ENCODE data around the gene NCOA5.

NCOA5 gene

DNA sequence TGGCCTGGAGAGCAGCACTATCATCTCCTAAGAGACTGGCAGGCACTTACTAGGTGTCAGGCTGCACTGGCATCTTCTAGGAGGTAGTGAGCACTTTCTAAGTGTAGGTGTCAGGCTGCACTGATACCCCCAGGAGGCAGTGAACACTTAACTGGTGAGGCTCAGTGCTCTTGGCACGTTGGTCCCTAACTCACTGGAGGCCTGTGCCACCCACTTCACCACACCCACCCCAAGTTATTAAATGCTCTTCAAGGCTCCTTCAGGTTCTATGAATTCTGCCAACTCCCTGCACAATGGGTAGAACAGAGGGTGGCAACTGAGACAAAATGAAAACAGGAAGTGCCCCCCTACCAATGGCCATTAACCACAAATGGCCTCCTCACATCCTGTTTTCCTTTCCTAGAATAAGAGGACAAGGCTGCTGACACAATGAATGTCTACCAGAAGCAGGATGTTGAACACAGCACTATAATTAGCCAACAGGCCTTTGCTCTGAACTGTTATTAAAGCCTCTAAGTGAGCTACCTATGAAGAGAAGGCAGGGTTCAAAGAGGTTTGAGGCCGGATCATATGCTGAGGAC is 29.4 kb downstream of the NCOA5 start:
- DNase-seq (ENCODE audit: low read depth), result no peak

DNA sequence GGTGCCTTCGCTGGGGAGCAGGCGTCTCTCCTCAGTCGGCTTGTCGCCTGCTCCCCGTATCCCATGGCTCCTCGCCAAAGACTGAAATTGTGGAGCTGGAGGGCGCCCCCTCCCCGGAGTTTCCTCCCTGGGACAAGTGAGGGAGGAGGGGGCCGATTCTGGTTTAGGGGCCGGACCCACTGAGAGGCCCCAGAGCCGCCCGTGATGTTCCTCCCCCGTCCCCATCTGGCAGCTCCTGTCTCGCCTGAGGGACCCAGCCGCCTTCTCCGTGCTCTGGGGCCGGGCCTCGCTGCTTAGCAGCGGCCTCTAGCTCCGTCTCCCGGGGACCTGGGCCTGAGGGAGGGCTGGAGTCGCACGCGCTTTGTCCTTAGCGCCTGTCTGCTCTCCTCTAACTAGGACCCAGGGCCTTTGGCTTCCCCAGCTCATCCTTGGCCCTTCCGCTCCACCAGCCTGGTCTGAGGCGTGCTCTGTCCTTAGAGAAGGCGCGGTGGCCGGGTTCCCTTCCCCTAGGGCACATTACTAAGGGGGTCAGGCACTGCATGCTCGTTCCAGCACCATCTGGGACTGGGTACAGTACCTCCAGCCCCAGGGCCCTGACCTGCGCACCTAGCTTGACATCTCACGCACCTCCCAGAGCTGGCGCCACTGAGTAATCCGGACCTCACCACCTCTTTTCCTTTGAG is 31.0 kb downstream of the NCOA5 start:
- no peak for DNase-seq (ENCODE audit: low read depth)

DNA sequence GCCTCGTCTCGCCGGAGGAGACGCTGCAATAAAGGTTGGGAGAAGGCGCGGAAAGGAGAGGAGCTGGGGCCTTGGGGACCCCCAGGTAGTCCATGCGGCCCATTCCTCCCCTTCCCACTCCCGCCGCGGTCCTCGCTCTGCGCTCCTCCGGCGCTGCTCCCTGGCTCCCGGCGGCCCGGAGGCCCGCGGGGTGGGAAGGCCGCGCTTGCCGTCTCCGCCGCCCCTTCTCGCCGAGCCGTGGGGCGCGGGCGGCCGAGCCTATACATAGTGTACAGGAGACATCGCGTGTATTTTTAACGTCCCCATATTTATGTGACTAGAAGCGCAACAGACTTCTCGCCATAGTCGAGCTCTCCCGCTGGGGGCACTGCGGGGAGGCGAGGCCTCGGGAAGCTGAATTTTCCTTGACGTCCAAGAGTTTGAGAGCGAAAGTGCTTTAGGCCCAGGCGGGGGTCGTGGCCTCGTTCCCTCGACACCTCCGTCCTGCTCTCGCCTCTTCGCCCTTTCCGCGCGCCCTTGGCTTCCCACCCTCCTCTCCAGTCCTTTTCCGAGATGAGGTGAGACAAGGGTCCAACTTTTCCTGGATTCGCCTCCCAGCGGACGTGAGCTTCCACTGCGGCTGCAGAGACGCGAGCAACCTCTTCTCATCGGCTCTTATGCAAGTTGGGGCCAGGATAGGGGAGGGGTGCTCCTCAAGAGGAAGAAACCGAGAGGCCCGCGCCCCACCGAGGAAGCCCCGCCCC is 31.7 kb downstream of the NCOA5 start:
- peak; percentile 50 for DNase-seq (ENCODE audit: low read depth)

- peak; percentile 66 for DNase-seq (ENCODE audit: low read depth)
Observed at GRCh38 chr20:46056970-46057855, 32.5 kb downstream of the NCOA5 start.

DNA sequence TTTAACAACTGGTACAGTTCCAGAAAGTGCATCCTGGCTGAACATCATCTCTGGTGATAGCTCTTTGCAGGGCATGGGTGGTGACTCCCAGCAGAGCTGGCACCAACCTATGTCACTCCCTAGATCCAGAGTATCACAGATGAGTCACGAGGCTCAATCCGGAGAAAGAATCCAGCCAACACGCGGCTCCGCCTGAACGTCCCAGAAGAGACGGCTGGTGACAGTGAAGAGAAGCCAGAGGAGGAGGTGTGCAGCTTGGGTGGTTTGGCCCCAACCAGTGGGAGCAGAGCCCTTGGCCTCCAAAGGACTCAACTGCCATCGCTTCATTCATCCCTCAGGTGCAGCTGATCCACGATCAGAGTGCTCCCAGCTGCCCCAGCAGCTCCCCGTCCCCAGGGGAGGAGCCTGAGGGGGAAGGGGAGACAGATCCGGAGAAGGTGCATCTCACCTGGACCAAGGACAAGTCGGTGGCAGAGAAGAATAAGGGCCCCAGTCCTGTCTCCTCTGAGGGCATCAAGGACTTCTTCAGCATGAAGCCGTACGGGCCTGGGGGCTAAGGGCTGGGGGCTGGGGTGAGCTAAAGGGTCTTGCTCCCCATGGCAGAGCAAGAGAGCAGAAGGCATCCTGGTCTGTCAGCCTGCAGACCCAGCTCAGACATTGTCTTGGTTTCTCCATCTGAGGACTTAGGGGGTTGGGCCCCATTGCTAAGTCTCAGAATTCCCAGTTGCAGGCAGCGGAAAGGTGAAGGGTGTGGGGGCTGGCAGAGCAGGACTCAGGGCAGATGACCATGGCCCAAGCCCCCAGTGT is 33.5 kb downstream of the NCOA5 start:
- no peak for DNase-seq (ENCODE audit: low read depth)

GRCh38 chr20:46055269-46055668 is 34.5 kb downstream of the NCOA5 start:
- DNase-seq (ENCODE audit: low read depth), result no peak

GRCh38 chr20:46054606-46055005 is 35.2 kb downstream of the NCOA5 start:
- no peak for DNase-seq (ENCODE audit: low read depth)

GRCh38 chr20:46053416-46053815 is 36.3 kb downstream of the NCOA5 start:
- no peak for DNase-seq (ENCODE audit: low read depth)

DNA sequence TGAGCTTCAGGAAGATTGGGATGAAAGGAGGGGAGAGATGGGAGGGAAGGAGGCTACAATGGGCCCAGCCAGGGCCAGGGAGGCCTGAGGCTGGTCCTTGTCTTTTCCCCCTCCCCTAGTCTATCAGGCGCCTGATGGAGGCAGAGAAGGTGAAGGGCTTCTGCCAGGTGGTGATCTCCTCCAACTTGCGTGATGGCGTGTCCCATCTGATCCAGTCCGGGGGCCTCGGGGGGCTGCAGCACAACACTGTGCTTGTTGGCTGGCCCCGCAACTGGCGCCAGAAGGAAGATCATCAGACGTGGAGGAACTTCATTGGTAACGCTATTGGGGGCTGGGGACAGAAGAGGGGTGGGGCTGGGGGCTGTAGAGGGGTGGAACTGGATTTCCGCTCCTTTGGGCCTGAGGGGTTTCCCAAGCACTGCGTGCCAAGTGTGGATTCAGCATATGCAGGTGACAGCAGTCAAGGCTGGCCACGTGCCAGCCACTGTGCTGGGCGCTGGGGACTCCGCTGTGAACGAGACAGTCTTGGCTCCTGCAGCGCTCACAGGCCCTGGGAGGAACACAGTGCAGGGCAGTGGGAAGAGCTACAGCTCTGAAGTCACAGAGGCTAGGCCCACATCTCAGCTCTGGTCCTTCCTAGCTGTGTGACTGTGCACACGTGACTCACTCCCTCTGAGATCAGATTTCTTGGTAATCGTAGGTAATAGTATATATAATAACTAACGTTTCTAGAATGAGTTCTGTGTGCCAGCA is 38.0 kb downstream of the NCOA5 start:
- no peak for DNase-seq (ENCODE audit: low read depth)

DNA sequence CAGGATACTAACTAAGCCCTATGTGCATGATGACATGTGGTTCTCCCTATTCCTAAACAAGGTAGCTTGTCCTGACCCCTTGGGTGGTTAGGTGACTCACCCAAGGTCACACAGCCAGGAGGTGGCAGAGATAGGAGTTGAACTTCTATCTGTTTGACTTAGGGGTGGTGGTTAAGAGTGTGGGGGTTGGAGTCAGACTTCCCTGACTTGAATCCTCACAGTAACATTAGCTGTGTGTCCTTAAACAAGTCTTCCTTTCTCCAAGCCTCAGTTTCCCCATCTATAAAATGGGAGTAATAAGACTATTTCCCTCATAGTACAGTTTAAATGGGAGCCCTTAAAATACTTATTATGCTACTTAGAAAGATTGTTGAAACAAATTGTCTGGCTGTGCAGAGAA is 38.9 kb downstream of the NCOA5 start:
- DNase-seq (ENCODE audit: low read depth), result no peak

DNA sequence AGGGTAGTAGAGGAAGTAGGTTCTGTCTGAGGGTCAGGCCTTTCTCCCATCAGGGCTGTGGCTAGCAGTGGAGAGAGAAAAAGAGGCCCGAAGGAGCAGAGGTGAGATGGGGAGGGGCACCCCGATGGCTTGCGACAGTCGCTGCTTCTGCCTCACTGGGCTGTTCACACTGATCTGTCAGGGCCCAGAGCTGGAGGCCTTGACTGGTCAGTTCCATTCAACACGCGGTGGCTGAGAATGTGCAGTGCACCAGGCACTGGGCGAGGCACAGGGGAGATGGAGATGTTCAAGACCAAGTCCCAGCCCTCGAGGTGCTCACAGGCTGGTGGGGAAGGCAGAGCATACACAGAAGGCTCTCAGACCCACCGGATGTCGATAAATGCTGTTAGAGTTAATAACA is 39.3 kb downstream of the NCOA5 start:
- DNase-seq (ENCODE audit: low read depth), result no peak

- no peak for DNase-seq (ENCODE audit: low read depth)
Observed at GRCh38 chr20:46049815-46050214, 39.9 kb downstream of the NCOA5 start.

- DNase-seq (ENCODE audit: low read depth), result no peak
Observed at GRCh38 chr20:46049190-46049589, 40.6 kb downstream of the NCOA5 start.

DNA sequence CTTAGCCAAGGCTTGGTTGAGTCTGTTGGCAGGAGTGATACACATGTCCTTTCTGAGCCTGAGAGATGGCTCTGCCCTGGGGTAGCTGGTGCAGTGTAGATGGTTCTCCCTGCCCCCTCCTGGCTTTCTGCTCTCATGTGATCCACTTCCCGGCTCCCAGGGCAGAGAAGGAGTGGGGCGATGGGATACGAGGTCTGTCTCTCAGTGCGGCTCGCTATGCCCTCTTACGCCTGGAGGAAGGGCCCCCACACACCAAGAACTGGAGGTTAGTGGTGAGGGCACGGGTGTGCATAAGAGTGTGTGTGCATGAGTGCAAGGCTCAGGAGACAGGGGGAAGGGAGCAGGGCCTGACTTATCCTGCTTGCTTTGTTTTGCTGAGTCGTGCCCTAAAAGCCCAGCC is 41.9 kb downstream of the NCOA5 start:
- no peak for DNase-seq (ENCODE audit: low read depth)

- no peak for DNase-seq (ENCODE audit: low read depth)
Observed at GRCh38 chr20:46046588-46047310, 43.0 kb downstream of the NCOA5 start.

DNA sequence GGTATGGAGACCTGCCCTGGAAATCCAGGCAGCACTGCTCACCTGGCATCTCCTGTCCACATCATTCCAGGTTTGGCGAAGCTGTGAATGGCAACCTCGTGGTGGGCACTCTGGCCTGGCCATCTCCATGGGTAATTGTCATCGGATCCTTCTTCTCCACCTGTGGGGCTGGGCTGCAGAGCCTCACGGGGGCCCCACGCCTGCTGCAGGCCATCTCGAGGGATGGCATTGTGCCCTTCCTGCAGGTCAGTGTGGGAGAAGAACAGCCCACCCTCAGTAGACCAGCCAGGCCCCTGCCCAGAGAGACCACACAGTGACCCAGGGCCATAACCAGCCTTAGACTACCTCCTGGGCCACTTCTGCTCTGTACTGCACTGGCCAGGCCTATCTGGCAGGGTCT is 44.9 kb downstream of the NCOA5 start:
- DNase-seq (ENCODE audit: low read depth), result no peak

DNA sequence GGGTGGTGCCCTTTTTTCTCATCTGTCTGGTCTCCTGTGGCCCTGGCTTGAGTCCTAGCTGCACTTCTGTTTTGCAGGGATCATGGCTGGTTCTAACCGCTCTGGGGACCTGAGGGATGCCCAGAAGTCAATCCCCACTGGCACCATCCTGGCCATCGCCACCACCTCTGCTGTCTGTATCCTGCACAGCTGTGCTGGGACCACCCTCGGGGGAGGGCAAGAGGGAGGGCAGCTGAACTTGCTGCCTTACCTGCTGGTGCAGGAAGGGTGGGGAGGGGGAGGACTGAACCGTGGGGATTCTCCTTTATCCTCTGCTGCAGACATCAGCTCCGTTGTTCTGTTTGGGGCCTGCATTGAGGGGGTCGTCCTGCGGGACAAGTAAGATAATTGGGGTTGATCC is 46.2 kb downstream of the NCOA5 start:
- no peak for DNase-seq (ENCODE audit: low read depth)

- peak; percentile 39 for DNase-seq (ENCODE audit: low read depth)
Observed at GRCh38 chr20:46040902-46041535, 48.7 kb downstream of the NCOA5 start.

DNA sequence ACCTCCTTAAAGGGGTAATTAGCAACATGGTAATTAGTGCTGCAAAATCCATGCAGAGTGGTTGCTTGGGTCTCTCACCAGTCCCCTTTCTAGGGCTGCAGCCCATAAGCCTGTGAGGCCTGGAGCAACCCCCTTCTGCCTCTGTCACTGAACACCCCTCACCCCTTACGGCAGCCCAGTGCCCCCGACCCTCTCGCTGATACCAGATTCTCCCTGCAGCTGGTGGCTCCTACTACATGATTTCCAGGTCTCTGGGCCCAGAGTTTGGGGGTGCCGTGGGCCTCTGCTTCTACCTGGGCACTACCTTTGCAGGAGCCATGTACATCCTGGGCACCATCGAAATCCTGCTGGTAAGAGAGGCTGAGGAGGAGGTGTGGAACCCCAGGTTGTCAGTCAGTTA is 52.7 kb downstream of the NCOA5 start:
- DNase-seq (ENCODE audit: low read depth), result no peak

- no peak for DNase-seq (ENCODE audit: low read depth)
Observed at GRCh38 chr20:46036370-46036769, 53.4 kb downstream of the NCOA5 start.
